Esophagus muscularis mucosa (tissue), 4 donors: Measurements from ENCODE around the gene PHACTR3.

Experiments
- EP300 ChIP-seq: sonication (generic); formaldehyde crosslinking; IDR thresholded peaks from one replicate; pipeline ENCODE4 v1.6.1; 2017; ENCODE audit warnings: antibody characterized with exemption
- POLR2A ChIP-seq: fragments of 450-650 bp; IDR thresholded peaks from one replicate; pipeline ENCODE4 v1.6.1; 2017; ENCODE audit warnings: antibody characterized with exemption, moderate library complexity, mild to moderate bottlenecking, low read depth
- TF ChIP-seq, protein P1 (sequence below), 3 experiments: fragments of 200-600 bp in 2 of 3; fragments of 450-650 bp in 1 of 3; sonication (generic) in 2 of 3; IDR thresholded peaks; one replicate each; pipeline ENCODE4 v1.5.1; 2017 to 2019; ENCODE audit warnings: antibody characterized with exemption in 3 of 3, mild to moderate bottlenecking in 2 of 3, moderate library complexity in 1 of 3

DNA sequence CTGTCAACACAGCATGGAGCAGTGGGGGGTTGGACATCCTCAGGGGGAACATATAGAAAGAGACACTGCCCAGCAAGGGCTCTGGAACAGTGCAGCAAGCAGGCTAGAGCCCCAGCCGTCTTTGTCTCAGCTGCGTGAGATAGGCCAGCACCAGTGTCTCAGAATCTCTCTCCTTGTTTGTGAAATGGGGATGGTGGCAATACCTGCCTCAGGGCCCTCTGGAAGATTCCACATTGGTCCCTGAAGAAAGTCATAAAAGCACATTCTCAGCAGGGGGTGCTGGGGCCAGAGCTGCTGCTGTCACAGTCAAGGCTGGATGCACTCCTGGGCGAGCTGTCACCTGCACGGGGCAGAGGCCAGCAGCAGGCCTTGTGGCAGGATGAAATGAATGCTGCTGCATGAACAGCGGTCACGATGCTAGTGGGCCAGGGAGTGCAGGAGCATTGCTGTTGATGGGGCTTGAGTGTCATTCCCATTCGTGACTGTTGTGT, 207.4 kb downstream of the PHACTR3 start:
- TF ChIP-seq, protein P1, sequence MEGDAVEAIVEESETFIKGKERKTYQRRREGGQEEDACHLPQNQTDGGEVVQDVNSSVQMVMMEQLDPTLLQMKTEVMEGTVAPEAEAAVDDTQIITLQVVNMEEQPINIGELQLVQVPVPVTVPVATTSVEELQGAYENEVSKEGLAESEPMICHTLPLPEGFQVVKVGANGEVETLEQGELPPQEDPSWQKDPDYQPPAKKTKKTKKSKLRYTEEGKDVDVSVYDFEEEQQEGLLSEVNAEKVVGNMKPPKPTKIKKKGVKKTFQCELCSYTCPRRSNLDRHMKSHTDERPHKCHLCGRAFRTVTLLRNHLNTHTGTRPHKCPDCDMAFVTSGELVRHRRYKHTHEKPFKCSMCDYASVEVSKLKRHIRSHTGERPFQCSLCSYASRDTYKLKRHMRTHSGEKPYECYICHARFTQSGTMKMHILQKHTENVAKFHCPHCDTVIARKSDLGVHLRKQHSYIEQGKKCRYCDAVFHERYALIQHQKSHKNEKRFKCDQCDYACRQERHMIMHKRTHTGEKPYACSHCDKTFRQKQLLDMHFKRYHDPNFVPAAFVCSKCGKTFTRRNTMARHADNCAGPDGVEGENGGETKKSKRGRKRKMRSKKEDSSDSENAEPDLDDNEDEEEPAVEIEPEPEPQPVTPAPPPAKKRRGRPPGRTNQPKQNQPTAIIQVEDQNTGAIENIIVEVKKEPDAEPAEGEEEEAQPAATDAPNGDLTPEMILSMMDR (IDR thresholded peaks at IDR 0.05): no peak
- no peak for TF ChIP-seq POLR2A
- no peak for TF ChIP-seq EP300
